TTC549 (cell line): ENCODE data around the gene C1QA.
"Not testable (repeated sequence)": the region's sequence is repeated elsewhere in the genome, so short reads cannot be mapped to it uniquely, and the experiment has no call there.

ENCODE experiments used
- FAIRE-seq: peaks from 2 replicates; lab custom pipeline; 2012; peaks lifted over from hg19 to GRCh38; lab: Jason Lieb, UNC

Gene C1QA

DNA sequence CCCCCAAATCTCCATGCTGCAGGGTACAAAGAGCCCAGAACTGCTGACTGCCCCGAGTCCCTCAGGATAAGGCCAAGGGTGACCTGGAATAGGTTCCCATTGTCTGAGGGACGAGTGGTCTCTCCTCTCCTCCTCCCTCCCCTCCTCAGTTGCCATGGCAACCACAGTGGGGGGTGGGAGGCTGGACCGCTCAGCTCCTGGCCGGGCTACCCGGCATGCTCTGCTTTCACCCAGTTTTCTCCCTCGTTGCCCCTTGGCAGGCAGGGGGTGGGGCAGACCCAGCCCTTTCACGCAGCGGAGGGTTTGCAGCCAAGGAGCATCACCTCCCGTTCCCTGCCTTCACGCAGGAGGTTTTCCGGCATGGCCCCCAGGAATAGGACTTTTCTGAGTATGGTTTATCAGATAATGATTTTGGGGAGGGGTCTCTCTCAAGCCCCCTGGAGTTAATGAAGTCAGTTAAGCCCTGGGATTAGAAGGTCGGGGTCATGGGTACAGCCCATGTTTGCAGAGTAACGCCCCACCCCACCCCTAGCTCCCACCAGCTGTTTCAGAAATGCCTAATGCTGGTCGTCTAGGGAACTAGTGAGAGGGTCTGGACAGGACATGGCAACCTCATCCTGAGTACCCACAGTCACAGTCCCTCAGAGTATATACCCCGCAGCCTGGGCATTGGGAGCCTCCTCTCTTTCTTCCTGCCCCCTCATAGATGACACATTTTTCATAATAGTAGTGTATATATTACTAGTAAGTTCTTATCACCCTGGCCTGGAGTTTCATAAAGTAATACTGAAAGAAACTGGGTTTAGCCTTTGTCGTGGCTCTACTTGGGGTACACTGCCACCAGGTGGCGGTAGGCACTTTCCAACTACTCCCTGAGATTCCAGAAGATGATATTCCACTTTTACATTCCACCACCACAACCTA lies 37.3 kb downstream of the C1QA start:
- peak; percentile 77 for FAIRE-seq

DNA sequence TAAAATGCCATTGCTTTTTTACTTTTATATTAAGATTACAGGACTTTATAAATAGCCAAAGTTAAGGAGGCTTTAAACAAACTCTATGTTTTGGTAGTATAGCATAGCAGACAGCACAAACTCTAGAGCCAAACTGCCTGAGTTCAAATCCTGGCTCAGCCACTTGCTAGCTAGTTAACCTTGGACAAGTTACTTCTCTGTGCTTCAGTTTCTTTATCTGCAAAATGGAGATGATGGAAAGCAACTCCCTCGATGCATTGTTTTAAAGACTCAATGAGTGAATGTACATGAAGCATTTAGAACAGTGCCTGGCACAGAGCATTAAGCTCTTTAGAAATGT lies 38.0 kb downstream of the C1QA start:
- no peak for FAIRE-seq

DNA sequence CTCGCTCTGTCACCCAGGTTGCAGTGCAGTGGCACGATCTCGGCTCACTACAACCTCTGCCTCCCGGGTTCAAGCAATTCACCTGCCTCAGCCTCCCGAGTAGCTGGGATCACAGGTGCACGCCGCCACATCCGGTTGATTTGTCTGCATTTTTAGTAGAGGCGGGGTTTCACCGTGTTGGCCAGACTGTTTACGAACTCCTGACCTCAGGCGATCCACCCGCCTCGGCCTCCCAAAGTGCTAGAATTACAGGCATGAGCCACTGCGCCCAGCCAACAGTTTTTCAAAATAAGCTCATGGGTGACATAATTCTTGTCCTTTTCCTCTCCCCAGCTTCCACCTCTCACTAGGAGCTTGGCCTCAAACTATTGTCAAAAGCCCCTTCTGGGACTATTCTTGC lies 39.7 kb downstream of the C1QA start:
- FAIRE-seq, result not testable (repeated sequence)

DNA sequence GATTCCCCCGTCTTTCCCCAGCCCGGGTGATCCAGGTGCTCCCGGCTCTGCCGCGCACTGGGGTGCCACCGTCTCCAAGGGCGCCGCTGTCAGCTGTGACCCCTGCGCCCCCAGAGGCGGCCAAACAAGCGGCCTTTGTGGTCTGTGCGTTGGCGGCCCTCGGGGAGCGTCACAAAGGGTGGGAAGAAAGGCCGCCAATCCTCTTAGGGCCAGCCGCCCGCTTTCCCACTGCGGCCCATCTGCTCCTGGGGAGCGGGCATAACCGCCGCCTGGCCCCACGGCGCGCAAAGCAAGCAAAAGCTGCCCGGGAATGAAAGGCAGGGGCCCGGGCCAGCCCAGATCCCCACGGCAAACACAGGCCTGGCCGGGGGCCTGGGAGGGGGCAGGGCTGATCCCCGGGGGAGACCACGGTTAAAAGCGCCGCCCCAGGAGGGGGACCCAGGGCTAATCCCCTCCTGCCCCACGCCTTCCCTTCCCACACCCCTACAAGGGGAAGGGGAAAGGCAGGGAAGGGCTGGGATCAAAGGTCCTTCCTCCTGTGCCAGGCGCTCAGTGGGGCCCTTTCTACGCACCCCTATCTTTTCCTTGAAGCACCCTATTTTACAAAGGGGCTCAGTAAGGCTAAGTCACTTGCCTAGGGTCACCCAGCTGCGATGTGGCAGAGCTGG lies 40.6 kb downstream of the C1QA start:
- no peak for FAIRE-seq

DNA sequence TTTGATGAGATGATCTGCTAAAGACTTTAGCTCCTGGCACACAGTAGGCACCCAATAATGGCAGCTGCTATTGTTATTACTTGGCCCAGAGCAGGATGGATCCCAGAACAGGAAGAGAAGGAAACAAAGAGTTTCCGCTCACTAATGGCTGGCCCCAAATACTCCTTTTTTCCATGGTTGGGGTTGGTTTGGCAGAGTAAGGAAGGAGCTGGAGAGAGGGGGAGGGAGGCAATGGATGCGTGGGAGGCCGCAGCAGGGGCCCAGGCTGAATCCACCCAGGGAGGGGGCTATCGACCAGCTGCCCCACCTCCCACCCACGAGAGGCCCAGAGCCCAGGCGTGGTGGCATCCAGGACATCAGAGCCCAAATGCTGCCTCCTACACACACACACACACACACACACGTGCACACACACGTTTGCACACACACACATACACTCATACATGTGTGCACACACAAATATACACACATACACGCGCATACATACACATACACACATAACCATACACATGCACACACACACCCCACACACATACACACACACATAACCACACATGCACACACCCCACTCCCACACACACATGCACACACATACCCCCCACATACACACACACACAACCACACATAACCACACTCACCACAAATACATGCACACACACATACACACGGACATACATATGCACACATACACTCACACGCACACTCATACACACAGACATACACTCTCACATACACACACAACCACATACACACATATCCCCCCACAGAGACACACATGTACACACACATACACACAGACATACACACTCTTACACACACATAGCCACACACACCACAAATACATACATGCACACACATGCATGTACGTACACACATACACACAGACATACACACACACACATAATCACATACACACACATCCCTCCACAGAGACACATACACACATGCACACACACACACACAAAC lies 41.8 kb downstream of the C1QA start:
- FAIRE-seq, result no peak

DNA sequence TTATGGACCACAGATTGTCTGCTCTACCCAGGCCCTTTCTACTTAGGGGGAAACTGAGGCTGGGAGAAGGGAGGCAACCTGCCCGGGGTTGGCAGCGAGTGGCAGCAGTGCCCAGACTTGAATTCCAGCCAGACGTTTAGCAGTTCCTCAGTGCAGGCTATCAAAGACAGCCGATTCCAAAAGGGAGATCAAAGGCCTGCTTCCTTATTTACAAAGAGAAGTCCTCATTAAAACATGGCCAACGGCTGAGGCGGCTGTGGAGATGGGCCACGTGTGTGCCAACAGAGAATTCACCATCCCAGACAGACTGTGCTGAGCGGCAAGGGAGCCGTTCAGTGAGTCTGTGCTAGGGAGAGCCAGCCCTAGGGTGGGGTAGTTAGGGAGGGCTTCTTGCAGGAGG lies 44.3 kb downstream of the C1QA start:
- FAIRE-seq, result no peak

DNA sequence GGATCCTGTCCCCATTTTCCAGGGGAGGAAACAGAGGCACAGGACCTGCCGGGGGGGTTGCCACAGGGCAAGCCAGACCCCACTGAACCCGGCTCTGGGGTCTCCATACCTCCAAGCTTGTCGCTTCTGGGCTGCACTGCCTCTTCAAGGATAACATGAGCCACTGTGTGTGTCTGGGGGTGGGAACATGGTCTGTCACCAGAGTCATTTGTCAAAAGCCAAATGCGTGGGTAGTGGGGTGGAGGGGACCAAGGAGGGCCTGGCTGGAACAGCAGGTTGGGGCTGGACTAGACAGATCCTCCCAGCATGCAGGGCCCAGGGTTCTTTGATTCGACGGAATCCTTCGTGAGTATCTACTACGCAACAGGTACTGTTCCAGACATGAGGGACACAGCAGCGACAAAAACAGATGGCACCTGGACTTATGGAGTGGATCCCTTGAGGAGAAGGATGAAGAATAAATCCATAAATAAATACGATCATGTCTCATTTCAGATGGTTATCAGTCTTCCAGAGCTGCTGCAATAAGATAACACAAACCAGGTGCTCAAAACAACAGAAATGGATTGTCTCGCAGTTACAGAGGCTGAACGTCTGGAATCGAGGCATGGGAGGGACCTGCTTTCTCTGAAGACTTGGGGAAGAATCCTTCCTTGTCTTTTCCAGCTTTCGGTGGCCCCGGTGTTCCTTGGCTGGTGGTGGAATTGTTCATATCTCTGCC lies 45.3 kb downstream of the C1QA start:
- no peak for FAIRE-seq

DNA sequence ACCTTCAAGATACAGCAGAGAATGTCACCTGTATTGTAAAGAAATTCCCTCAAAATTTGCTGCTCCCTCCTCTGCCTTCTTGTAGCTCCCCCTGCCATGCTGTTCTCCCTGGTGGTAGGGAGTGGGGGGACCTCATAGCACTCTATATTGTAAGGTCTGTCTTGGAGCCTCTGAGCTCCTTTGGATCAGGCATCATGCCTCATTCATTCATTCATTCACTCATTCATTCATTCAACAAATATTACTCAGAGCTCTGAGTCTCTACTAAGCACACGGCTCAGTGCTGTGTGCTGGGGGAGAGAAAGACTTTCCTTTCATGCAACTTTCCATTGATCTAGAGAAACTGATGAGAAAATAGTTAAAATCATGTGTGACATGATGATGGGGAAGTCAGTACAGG lies 47.1 kb downstream of the C1QA start:
- no peak for FAIRE-seq

DNA sequence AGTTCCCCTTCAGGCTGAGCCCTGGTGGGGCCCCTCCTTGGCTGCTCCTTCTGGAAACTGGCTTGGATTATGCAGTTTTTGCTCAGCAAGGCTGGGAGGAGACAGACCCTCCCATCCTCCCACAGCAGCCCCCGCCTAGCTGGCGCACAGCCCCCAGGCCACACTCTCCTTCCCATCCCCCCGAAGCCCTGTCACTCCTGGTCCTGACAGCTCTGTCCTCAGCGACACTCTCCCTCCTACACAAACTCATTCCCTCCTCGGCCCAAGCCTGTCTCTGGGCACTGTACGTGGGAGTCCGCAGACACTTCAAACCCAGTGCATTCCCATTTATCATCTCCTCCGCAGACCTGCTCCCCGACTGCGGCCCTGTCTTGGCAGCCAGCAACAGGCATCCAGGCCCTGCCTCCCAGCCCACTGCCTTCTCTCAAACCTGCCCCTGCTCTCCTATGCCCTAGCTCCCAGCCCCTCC lies 49.2 kb downstream of the C1QA start:
- no peak for FAIRE-seq

DNA sequence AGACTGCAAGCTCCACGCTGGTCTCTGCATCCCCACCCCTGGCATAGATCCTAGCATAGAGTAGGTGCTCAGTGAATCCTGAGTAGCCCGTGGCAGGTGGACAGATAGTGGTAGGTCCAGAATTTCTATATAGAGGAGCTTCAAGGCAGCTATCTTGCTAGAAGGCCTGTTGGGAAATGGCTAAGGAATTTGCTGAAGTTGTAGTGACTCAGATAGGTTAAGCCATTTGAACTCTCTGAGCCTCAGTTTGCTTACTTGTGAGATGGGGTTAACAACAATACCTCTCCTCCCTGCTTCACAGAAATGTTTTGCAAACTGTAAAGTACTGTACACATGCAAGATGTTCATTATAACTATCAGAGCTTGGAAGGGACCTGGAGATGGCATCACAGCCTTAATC lies 50.8 kb downstream of the C1QA start:
- FAIRE-seq, result no peak

DNA sequence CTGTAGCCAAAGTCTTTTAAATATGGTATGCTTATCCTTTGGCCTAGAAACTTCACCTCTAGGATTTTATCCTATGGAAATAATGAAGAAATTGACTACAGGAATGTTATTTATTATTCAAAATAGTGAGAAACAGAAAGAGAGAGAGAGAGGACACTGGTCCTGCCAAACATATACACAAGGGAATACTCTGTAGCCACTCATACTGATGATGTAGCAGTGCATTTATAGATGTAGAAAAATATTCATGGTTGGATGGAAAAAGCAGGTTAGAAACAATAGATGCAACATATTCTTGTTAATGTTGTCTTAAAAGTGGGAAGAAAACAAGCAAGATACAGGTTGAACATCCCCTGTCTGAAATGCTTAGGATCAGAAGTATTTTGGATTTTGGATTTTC lies 52.0 kb downstream of the C1QA start:
- FAIRE-seq, result no peak
